HG02678 (cell line): ENCODE results near the gene TNS3.

Experiments
- ATAC-seq: cut with Tn5 transposase; IDR thresholded peaks from one replicate; pipeline ENCODE4 v1.9.1; 2021; ENCODE audit warnings: mild to moderate bottlenecking, moderate library complexity; ENCODE audit not compliant: unreplicated experiment

TNS3 gene

GRCh38 chr7:47414342-47415317 is 167.3 kb downstream of the TNS3 start:
- ATAC-seq: no peak

- no peak for ATAC-seq
Observed at GRCh38 chr7:47413526-47414341, 168.2 kb downstream of the TNS3 start.

- ATAC-seq: no peak
Observed at GRCh38 chr7:47411901-47412300, 170.0 kb downstream of the TNS3 start.

GRCh38 chr7:47411281-47411869 is 170.5 kb downstream of the TNS3 start:
- ATAC-seq: no peak

DNA sequence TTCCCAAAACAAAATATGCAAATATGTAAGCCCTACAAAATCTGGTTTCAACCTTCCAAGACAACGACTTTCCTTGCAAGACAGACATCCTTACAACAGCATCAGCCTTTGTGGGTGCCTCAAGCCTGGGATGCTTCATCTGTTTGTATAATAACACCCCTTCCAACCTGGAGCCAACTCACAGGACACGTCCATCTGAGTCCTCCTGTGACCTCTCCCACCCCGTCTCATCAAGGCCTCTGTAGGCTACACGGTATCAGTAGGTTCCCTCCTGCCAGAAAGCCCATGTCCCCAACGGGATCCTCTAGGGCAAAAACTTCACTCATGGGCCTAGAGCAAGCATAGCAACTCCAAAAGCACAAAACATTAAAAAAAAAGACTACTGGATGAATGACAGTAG is 173.2 kb downstream of the TNS3 start:
- no peak for ATAC-seq

- ATAC-seq: no peak
Observed at GRCh38 chr7:47407821-47408674, 173.9 kb downstream of the TNS3 start.

GRCh38 chr7:47407136-47407535 is 174.8 kb downstream of the TNS3 start:
- ATAC-seq: no peak

GRCh38 chr7:47406801-47407129 is 175.1 kb downstream of the TNS3 start:
- no peak for ATAC-seq

GRCh38 chr7:47405921-47406800 is 175.8 kb downstream of the TNS3 start:
- ATAC-seq: no peak

DNA sequence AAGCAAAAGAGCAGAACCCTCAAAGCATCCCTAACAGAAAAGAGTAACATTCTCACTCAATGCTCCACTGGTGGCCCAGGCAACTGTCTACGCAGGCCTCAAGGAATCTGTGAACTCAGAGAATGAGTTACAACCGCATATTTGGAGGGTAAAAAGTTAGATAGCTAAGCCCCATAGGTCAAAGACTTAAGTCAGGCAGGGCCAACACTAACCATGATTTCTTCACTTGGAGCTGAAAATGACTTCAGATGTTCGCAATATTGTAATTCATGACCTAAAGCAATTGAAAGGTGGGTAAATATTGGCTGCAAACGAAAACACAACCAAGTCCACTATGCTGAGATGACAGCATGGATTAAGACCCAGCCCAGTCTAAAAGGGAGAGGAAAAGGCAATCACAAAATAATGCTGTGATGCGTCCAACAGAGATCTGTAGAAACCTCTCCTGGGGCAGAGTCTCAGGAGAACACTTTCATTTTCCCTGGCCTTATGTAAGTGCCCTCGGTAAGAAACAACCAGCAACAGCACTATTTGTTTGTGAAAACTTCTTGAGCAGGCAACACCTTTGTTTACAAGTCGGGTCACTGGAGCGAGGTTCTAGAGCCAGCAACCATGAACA is 176.5 kb downstream of the TNS3 start:
- ATAC-seq: no peak

- ATAC-seq: no peak
Observed at GRCh38 chr7:47404010-47404409, 177.9 kb downstream of the TNS3 start.

DNA sequence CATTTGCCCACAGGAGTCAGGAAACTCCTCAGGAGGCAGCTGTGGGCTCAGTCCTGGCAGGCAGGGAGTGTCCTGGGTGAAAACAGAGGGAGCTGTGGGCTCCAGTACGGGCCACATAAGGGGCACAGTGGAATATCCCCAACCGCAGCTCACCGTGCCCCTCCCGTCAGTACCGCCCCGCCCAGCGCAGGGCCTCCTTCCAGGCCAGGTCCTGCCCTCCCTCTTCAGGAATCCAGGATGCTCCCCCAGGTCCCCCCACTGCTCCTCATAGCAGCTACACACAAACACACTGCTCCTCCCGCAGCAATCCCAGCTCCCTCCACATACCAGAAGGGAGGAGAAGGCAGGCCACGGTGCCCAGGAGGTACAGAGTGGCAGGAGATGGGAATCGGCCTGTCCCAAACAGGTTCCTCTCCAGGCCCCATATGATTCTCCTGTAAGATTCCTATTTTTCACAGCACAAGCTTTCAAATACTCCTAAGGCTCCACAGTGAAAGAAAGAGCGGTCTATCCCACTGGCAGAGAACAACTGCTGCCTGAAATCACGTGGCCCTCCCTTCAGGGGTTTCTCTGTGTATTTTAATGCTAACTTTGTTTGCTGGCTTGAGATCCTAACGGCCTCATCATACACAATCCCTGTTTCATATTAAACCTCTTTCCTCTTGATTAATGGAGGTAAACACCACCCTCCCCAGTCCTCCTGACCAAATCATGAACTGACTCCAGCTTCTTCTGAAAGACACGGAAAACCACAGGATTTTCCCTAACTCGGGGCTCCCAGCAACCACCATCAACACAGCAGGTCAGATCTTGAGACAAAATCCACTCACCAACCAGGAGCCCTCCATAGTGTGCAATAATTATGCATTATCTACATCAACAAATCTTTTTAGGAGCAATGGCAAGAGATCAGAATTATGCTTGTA is 178.7 kb downstream of the TNS3 start:
- ATAC-seq: no peak

DNA sequence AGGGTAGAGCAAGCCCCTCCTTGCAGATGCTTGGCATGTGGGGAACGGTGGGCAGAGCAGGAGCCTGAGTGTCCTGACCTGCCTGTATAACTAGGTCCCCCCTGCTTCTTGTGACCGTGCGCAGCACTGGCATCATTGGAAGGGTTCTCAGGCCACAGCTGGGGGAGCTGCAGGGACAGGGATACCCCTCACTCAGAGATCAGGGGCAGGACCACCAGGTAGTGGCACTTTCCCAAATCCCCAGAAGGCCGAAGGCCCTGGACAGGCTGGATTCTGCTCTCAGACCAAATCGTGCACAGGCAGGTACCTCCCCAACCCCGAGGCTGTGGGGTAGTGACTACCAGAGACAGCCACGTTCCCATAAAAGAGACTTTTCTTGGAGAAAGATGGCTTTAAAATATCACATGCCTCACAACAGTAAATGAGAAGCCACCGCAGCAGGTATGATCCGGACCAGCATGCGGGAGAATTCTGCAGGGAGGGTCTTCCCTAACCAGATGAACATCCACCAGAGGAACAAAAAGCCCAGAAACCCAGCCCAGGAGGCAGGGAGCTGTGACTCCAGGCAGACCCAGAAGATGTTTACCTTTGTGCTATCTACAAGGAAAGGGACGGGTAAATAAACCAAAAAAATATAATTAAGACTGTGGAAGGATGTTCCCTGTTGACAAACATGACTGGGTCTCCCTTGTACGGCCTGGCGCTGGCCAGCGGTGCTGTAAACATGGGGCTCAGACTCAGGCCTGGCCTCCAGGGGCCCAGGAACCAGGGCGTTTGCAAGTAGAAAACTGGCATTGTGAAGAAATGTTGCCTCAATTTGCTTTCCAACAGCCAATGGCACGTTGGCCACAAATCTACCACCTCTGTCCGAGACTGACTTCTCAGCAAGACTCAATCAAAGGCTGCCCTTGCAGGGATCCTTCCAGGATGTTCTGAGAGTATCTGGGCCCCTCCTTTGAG is 180.0 kb downstream of the TNS3 start:
- no peak for ATAC-seq

DNA sequence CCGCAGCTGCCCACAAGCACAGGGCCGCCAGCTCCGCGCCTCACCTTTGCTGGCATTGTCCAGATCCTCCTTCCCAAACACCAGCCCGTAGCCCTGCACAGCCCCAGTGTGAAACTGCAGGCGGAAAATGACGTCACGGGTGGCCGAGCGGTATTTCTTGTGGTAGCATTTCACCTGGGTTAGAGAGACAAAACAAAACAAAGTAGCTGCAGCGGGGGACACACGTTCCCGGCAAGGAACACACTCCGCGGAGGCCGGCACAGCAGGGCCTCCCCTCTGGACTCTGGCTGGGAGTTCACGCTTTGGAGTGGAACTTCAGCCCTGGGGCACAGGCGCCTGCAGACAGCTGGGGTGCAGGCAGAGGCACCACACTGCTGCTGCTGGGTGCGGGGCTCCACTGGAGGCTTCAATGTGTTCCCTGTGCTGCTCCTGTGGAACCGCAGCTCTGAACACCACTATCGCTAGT is 181.1 kb downstream of the TNS3 start:
- ATAC-seq: no peak

- no peak for ATAC-seq
Observed at GRCh38 chr7:47400001-47400400, 181.9 kb downstream of the TNS3 start.

GRCh38 chr7:47394751-47395252 is 187.1 kb downstream of the TNS3 start:
- no peak for ATAC-seq

DNA sequence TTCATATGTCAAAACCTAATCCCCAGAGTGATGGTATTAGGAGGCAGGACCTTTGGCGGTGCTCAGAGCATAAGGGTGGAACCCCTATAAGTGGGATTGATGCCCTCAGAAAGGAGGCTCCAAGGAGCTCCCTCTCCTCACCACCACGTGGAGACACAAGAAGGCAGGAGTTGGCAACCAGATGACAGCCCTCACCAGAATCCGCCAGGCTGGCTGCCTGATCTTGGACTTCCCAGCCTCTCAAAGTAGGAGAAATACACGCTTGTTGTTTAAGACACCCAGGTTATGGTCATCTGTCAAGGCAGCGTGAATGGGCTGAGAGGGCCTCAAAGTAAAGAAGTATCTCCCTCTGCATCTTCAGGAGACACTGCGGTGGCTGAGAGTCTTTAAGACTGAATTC is 187.7 kb downstream of the TNS3 start:
- ATAC-seq: no peak
